HG03575 (cell line): ENCODE measurements around the gene HLA-F.

Source experiments
- ATAC-seq: cut with Tn5 transposase; IDR thresholded peaks from one replicate; pipeline ENCODE4 v1.9.1; 2021; ENCODE audit not compliant: unreplicated experiment, insufficient number of reproducible peaks, low FRiP score; ENCODE audit errors: extremely low read depth

HLA-F gene

GRCh38 chr6:29755295-29755871, 32.1 kb downstream of the HLA-F start:
- ATAC-seq, result no peak

- no peak for ATAC-seq
These were observed 34.0 kb downstream of the HLA-F start for GRCh38 chr6:29757282-29757681.

DNA sequence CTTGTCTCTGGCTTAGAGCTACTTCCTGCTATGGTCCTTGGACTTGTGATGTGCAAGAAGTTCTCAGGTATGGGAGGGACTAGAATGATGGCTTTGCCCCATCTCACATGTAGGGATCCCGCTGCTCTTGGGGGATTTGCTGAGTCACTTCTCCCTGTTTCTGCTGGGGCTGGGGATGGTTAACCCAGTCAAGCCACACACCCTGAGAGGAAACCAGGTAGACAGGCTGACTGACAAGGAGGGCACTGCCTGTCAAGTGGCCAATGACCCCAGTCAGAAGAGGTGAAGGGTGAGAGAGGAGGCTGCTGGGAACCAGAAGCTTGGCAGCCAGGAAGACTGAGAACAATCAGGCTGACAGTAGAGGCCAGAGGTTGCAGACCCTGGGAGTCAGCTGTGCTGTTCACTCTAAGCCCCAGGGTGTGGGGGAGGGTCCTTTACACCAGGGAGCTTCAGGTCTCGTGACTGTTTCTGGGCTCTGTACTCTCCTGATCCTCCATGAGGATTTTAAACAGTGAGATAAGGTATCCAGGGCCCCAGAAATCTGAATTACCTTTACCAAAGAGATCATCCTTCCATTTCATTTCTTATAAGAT, 34.6 kb downstream of the HLA-F start:
- no peak for ATAC-seq

DNA sequence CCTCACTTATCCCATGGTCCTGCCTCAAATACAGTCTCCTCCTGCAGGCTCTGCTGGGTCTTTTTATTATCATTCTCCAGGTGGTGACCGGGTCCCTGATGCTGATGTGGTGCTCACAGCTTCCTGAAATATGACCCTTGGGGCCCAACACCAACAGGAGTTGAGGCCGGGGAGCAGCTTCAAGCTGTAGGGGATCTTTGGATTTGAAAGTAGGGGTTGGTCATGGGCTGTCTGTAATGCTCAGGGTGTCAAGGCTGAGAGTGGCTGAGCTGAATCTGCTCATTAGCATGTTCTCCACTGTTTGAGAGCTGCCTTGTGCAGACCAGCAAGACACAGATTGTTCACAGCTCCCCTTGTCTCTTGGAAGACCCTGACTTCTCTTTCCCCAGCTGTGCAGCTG, 35.5 kb downstream of the HLA-F start:
- no peak for ATAC-seq

- ATAC-seq, result no peak
These were observed 36.2 kb downstream of the HLA-F start for GRCh38 chr6:29759457-29759856.

GRCh38 chr6:29760328-29760727, 37.1 kb downstream of the HLA-F start:
- ATAC-seq, result no peak

DNA sequence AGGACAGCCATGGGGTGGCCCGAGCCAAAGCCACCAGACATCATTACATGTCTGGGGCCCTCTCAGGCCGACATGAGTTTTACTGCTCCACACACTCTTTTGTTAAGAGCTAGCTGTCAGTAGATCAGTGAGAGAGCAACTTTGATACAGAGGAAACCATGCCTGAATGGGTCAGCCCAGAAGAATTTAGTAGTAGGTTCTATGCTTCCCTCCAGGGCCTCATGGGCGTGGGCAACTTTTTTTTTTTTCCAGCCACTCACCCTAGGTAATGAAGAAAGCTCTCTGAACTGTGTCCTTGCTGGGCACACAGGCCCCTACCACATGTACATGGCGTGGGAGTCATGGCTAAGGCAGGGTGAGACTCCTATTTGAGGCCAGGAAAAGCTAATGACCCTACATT, 38.8 kb downstream of the HLA-F start:
- ATAC-seq, result no peak

GRCh38 chr6:29762781-29763214, 39.6 kb downstream of the HLA-F start:
- ATAC-seq, result no peak

GRCh38 chr6:29763491-29764289, 40.5 kb downstream of the HLA-F start:
- no peak for ATAC-seq

GRCh38 chr6:29764422-29765196, 41.4 kb downstream of the HLA-F start:
- ATAC-seq, result no peak

GRCh38 chr6:29769336-29769735, 46.1 kb downstream of the HLA-F start:
- no peak for ATAC-seq

DNA sequence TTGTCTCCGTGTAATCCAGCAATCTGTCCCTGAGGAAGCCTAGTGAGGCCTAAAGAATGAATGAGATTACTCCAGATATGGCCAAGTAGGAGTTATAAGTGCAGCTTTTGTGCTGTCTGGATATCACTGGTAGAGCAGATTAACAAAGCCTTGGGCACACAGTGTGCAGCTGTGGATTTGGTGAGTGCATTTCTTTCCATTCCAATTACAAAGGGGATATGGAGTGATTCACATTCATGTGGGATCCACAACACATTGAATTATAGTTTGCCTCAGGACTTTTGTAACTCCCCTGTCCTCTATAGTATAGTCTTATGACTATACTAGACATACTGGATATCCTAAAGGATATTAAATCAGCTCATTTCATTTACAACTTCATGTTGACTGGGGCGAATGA, 47.1 kb downstream of the HLA-F start:
- ATAC-seq, result no peak

- ATAC-seq, result no peak
These were observed 53.5 kb downstream of the HLA-F start for GRCh38 chr6:29776684-29777083.
